Epithelial cell of proximal tubule (primary cell): ENCODE data around the gene TC2N. TPM values are rescaled to one million over a fixed set of nuclear protein-coding genes. Genes with fewer than 3 reads are reported as not detected.
"Not testable (repeated sequence)": the region's sequence is repeated elsewhere in the genome, so short reads cannot be mapped to it uniquely, and the experiment has no call there.

Source experiments
- DNase-seq: peaks from one replicate; pipeline ENCODE4 v3.0.0-alpha.2; 2011; ENCODE audit warnings: low read depth
- H3K4me3 ChIP-seq: 2 replicates; pipeline ENCODE4 v1.5.1; 2011; ENCODE audit warnings: low read depth, mild to moderate bottlenecking, low read length
- CTCF ChIP-seq: conservative IDR thresholded peaks from 2 replicates; pipeline ENCODE4 v1.5.1; 2012; ENCODE audit warnings: low read depth, mild to moderate bottlenecking, low read length
- total RNA-seq: library from RNA; depleted of rRNA; stranded (reverse); fragments of >200 nt; gene quantifications from 2 replicates; pipeline ENCODE4 v1.2.3, GENCODE V29; 2015

TC2N gene
- total RNA-seq, 1 donor from 2014 or later = 5.1 TPM

- DNase-seq = no peak
- no peak overlapping the region for H3K4me3 ChIP-seq
- TF ChIP-seq CTCF = no peak
Measured at GRCh38 chr14:91875525-91876286, 8.4 kb upstream of the TC2N start.

- no peak overlapping the region for H3K4me3 ChIP-seq
- peak; percentile 76 for DNase-seq
- no peak for TF ChIP-seq CTCF
Measured at GRCh38 chr14:91873471-91874415, 6.4 kb upstream of the TC2N start.

GRCh38 chr14:91872517-91873470, 5.5 kb upstream of the TC2N start:
- DNase-seq = no peak

GRCh38 chr14:91872011-91872501, 4.7 kb upstream of the TC2N start:
- no peak for DNase-seq
- TF ChIP-seq CTCF = no peak
- no peak overlapping the region for H3K4me3 ChIP-seq

More at GRCh38 chr14:91872517-91873470, 5.5 kb upstream of the TC2N start:
- no peak overlapping the region for H3K4me3 ChIP-seq
- TF ChIP-seq CTCF = no peak

- DNase-seq, H3K4me3 ChIP-seq: not testable (repeated sequence)
Measured at GRCh38 chr14:91871401-91871800, 4.1 kb upstream of the TC2N start.

- DNase-seq = no peak
- no peak for TF ChIP-seq CTCF
- H3K4me3 ChIP-seq = no peak overlapping the region
Measured at GRCh38 chr14:91870890-91871289, 3.6 kb upstream of the TC2N start.
